WTC11 (cell line): Measurements from ENCODE around the gene APRT. TPM values are rescaled to one million over a fixed set of nuclear protein-coding genes. Genes with fewer than 3 reads are reported as not detected.

ENCODE experiments used
- ATAC-seq: fragments of 200-7000 bp; cut with Tn5 transposase; 2 replicates; pipeline ENCODE4 v1.10.0; 2021; ENCODE audit warnings: mild to moderate bottlenecking, moderate library complexity
- CTCF ChIA-PET: fragments of 300-600 bp; sonication (Branson Sonifier 250); formaldehyde crosslinking; loops from one replicate; lab custom pipeline; 2021; ENCODE audit warnings: antibody characterized with exemption; lab: Charles Lee
- POLR2A ChIA-PET: fragments of 350-600 bp; sonication (Branson Sonifier 250); formaldehyde crosslinking; loops from one replicate; lab custom pipeline; 2021; ENCODE audit warnings: antibody characterized with exemption; lab: Charles Lee
- DNase-seq: peaks from one replicate; pipeline ENCODE4 v3.0.0; 2021; ENCODE audit warnings: low spot score
- H3K27ac Mint-ChIP-seq: 2 replicates; pipeline ENCODE4 v1.8.0; 2021; ENCODE audit warnings: mixed read lengths
- H3K27me3 Mint-ChIP-seq: 2 replicates; pipeline ENCODE4 v1.8.0; 2021; ENCODE audit warnings: low read depth, mild to moderate bottlenecking, moderate library complexity, mixed read lengths
- H3K36me3 Mint-ChIP-seq: 2 replicates; pipeline ENCODE4 v1.8.0; 2021; ENCODE audit warnings: mixed read lengths
- H3K4me1 Mint-ChIP-seq: 2 replicates; pipeline ENCODE4 v1.8.0; 2022; ENCODE audit warnings: mixed read lengths
- H3K4me3 Mint-ChIP-seq: 2 replicates; pipeline ENCODE4 v1.8.0; 2021; ENCODE audit warnings: mild to moderate bottlenecking, moderate library complexity, mixed read lengths
- H3K9me3 Mint-ChIP-seq: 2 replicates; pipeline ENCODE4 v1.8.0; 2021; ENCODE audit warnings: mixed read lengths
- ATF3 ChIP-seq: sonication (generic); formaldehyde crosslinking; conservative IDR thresholded peaks from 2 replicates; pipeline ENCODE4 v1.8.1; 2022; ENCODE audit warnings: mild to moderate bottlenecking, missing genetic modification reagents
- CREB1 ChIP-seq: sonication (generic); formaldehyde crosslinking; IDR thresholded peaks from 2 replicates; pipeline ENCODE4 v1.8.0; 2023; ENCODE audit warnings: mild to moderate bottlenecking, missing genetic modification reagents
- CTCF ChIP-seq: fragments of 200-600 bp; IDR thresholded peaks from 2 replicates; pipeline ENCODE4 v1.8.0; 2022; ENCODE audit warnings: antibody characterized with exemption
- ERG ChIP-seq: fragments of 250-450 bp; sonication (Bioruptor Pico); IDR thresholded peaks from 2 replicates; pipeline ENCODE4 v1.8.0; 2021; ENCODE audit warnings: mild to moderate bottlenecking
- ETV6 ChIP-seq: sonication (generic); formaldehyde crosslinking; IDR thresholded peaks from 2 replicates; pipeline ENCODE4 v1.8.1; 2022; ENCODE audit warnings: mild to moderate bottlenecking, missing genetic modification reagents
- FOXJ3 ChIP-seq: sonication (generic); formaldehyde crosslinking; IDR thresholded peaks from 2 replicates; pipeline ENCODE4 v1.9.0; 2021; ENCODE audit warnings: missing genetic modification reagents, mild to moderate bottlenecking, borderline replicate concordance
- FOXP1 ChIP-seq: sonication (generic); formaldehyde crosslinking; IDR thresholded peaks from 2 replicates; pipeline ENCODE4 v1.8.0; 2022; ENCODE audit warnings: missing genetic modification reagents, mild to moderate bottlenecking, moderate library complexity, borderline replicate concordance
- GABPB1 ChIP-seq: sonication (generic); formaldehyde crosslinking; IDR thresholded peaks from 2 replicates; pipeline ENCODE4 v1.8.1; 2023; ENCODE audit warnings: mild to moderate bottlenecking, missing genetic modification reagents
- GTF2I ChIP-seq: fragments of 250-450 bp; sonication (Bioruptor Pico); conservative IDR thresholded peaks from 2 replicates; pipeline ENCODE4 v1.4.0; 2021; ENCODE audit warnings: mild to moderate bottlenecking
- IRF2 ChIP-seq: sonication (generic); formaldehyde crosslinking; IDR thresholded peaks from 2 replicates; pipeline ENCODE4 v1.8.0; 2022; ENCODE audit warnings: low read depth, missing genetic modification reagents, borderline replicate concordance
- JUN ChIP-seq: sonication (generic); formaldehyde crosslinking; IDR thresholded peaks from 2 replicates; pipeline ENCODE4 v1.8.0; 2023; ENCODE audit warnings: mild to moderate bottlenecking, missing genetic modification reagents
- MAX ChIP-seq: sonication (generic); formaldehyde crosslinking; IDR thresholded peaks from 2 replicates; pipeline ENCODE4 v1.8.0; 2022; ENCODE audit warnings: mild to moderate bottlenecking, missing genetic modification reagents
- MXD4 ChIP-seq: fragments of 250-450 bp; sonication (Bioruptor Pico); IDR thresholded peaks from 2 replicates; pipeline ENCODE4 v1.8.0; 2021; ENCODE audit warnings: mild to moderate bottlenecking, moderate library complexity, borderline replicate concordance
- NFYB ChIP-seq: sonication (generic); formaldehyde crosslinking; conservative IDR thresholded peaks from 2 replicates; pipeline ENCODE4 v1.8.0; 2022; ENCODE audit warnings: low read depth, missing genetic modification reagents
- NR2C2 ChIP-seq: sonication (generic); formaldehyde crosslinking; IDR thresholded peaks from 2 replicates; pipeline ENCODE4 v1.8.0; 2022; ENCODE audit warnings: mild to moderate bottlenecking, missing genetic modification reagents
- RORB ChIP-seq: fragments of 250-450 bp; sonication (Bioruptor Pico); IDR thresholded peaks from 2 replicates; pipeline ENCODE4 v1.9.0; 2021; ENCODE audit warnings: mild to moderate bottlenecking
- SP1 ChIP-seq: sonication (generic); formaldehyde crosslinking; conservative IDR thresholded peaks from 2 replicates; pipeline ENCODE4 v1.8.1; 2022; ENCODE audit warnings: missing genetic modification reagents
- TEAD4 ChIP-seq: sonication (generic); formaldehyde crosslinking; IDR thresholded peaks from 2 replicates; pipeline ENCODE4 v1.8.0; 2022; ENCODE audit warnings: mild to moderate bottlenecking, missing genetic modification reagents
- USF2 ChIP-seq: sonication (generic); formaldehyde crosslinking; IDR thresholded peaks from 2 replicates; pipeline ENCODE4 v1.8.1; 2023; ENCODE audit warnings: mild to moderate bottlenecking, missing genetic modification reagents, moderate library complexity
- ZBTB21 ChIP-seq: sonication (generic); formaldehyde crosslinking; IDR thresholded peaks from 2 replicates; pipeline ENCODE4 v1.8.1; 2023; ENCODE audit warnings: mild to moderate bottlenecking, missing genetic modification reagents, borderline replicate concordance
- ZMAT4 ChIP-seq: fragments of 250-450 bp; sonication (Bioruptor Pico); IDR thresholded peaks from 2 replicates; pipeline ENCODE4 v1.9.0; 2021; ENCODE audit warnings: mild to moderate bottlenecking
- ZNF232 ChIP-seq: sonication (generic); formaldehyde crosslinking; IDR thresholded peaks from 2 replicates; pipeline ENCODE4 v1.8.0; 2022; ENCODE audit warnings: mild to moderate bottlenecking, missing genetic modification reagents
- ZNF281 ChIP-seq: sonication (generic); formaldehyde crosslinking; IDR thresholded peaks from 2 replicates; pipeline ENCODE4 v1.8.0; 2023; ENCODE audit warnings: mild to moderate bottlenecking, missing genetic modification reagents
- ZNF317 ChIP-seq: sonication (generic); formaldehyde crosslinking; IDR thresholded peaks from 2 replicates; pipeline ENCODE4 v1.8.1; 2023; ENCODE audit warnings: low read depth, mild to moderate bottlenecking, moderate library complexity, missing genetic modification reagents, borderline replicate concordance
- ZSCAN18 ChIP-seq: fragments of 250-450 bp; sonication (Bioruptor Pico); IDR thresholded peaks from 2 replicates; pipeline ENCODE4 v2.1.2; 2022; ENCODE audit warnings: mild to moderate bottlenecking, moderate library complexity
- total RNA-seq: library from RNA; stranded (reverse); gene quantifications from 3 replicates; pipeline ENCODE4 v1.2.3, GENCODE V29; 2021

The APRT gene
- total RNA-seq, 1 experiment from 2014 or later, result 288 TPM

GRCh38 chr16:88857728-88858339 is 46.1 kb upstream of the APRT start (continued):
- TF ChIP-seq CTCF (no peak), ZMAT4 (CRISPR knock-in tag) (no peak), GTF2I (CRISPR knock-in tag) (no peak), MXD4 (CRISPR knock-in tag) (no peak), ZBTB21 (CRISPR knock-in tag) (no peak), FOXP1 (CRISPR knock-in tag) (no peak), CREB1 (CRISPR knock-in tag) (no peak)

- Mint-ChIP-seq H3K36me3 (peaks cover 32% of the 10 kb centered on the region), H3K27me3 (no peaks in the 10 kb centered on the region), H3K27ac (peak within 1 kb of the TSS; percentile 94), H3K9me3 (no peaks in the 10 kb centered on the region; the same call in 1 of the 2 replicates), H3K4me1 (peaks cover 20% of the 10 kb centered on the region), H3K4me3 (peak within 1 kb of the TSS; percentile 99)
- ChIA-PET POLR2A (interaction anchor here (1.0 to 1.7 kb wide), 2 partner anchors 24 to 44 kb away, joined by 5 read pairs; no protein-coding TSS in a partner anchor), CTCF (interaction anchor here (0.6 to 2.9 kb wide), 19 partner anchors 12 to 383 kb away, joined by 3 to 22 read pairs (median 6); partner anchors contain the start of genes APRT and CDH15)
- DNase-seq (peak; percentile 99), ATAC-seq (peak; percentile 88)
- TF ChIP-seq NR2C2 (CRISPR knock-in tag), result no peak
- no peak for TF ChIP-seq IRF2 (CRISPR knock-in tag)
- peak; percentile 85 for TF ChIP-seq ZNF232 (CRISPR knock-in tag)
- TF ChIP-seq RORB (CRISPR knock-in tag), result no peak
- TF ChIP-seq ZSCAN18, result no peak
- TF ChIP-seq MAX (CRISPR knock-in tag), result peak; percentile 79; the same call in 1 of the 2 replicates
- TF ChIP-seq ETV6 (CRISPR knock-in tag), result no peak; the same call in 1 of the 2 replicates
- no peak for TF ChIP-seq ATF3 (CRISPR knock-in tag)
- no peak for TF ChIP-seq ERG
- TF ChIP-seq SP1 (CRISPR knock-in tag), result peak; percentile 96
- TF ChIP-seq NFYB (CRISPR knock-in tag), result no peak; the same call in 1 of the 2 replicates
- TF ChIP-seq ZNF281 (CRISPR knock-in tag), result no peak
- TF ChIP-seq TEAD4, result 0 out of 2 replicates have a peak, but pooled peaks have one; percentile 54
- no peak for TF ChIP-seq FOXJ3 (CRISPR knock-in tag)
- peak; percentile 43; the same call in 1 of the 2 replicates for TF ChIP-seq FOXP1 (CRISPR knock-in tag)
- peak; percentile 59; the same call in 1 of the 2 replicates for TF ChIP-seq JUN (CRISPR knock-in tag)
- peak; percentile 100 for TF ChIP-seq USF2 (CRISPR knock-in tag)
- peak; percentile 30; the same call in 1 of the 2 replicates for TF ChIP-seq GABPB1
- TF ChIP-seq ZNF317 (CRISPR knock-in tag), result no peak
Observed at GRCh38 chr16:88856828-88857727, 45.4 kb upstream of the APRT start, which contains the start of the genes GALNS and TRAPPC2L. GALNS (minus strand) TSS chr16:88856947; CDS start chr16:88856877, 70 bp downstream. TRAPPC2L (plus strand) TSS chr16:88857127; CDS start chr16:88857151, 24 bp downstream.
